ENCODE results near the gene SLC44A2. TPM values are rescaled to one million over a fixed set of nuclear protein-coding genes. Genes with fewer than 3 reads are reported as not detected.

The SLC44A2 gene
- total and polyA plus RNA-seq, 7 donors, result 12.9 to 88.6 (median 23.4) TPM

GRCh38 chr19:10683064-10683426 lies 57.7 kb downstream of the SLC44A2 start:
- WGBS, 2 donors, result 94 to 95% methylated on average over 15 of the region's 15 CpGs
- Histone ChIP-seq H3K4me1 (no peaks in the 10 kb centered on the region), H3K9me3 (no peaks in the 10 kb centered on the region), H3K36me3 (peaks cover 66 to 100% (median 91%) of the 10 kb centered on the region in 4 donors), H3K4me3 (no peak overlapping the region), H3K27ac (no peak overlapping the region), H3K27me3 (no peaks in the 10 kb centered on the region)
- TF ChIP-seq EP300 (IDR thresholded peaks at IDR 0.05) (no peak), POLR2AphosphoS5 (IDR thresholded peaks at IDR 0.05) (no peak), POLR2A (IDR thresholded peaks at IDR 0.05) (no peak), CTCF (IDR thresholded peaks at IDR 0.05) (no peak)
- intact Hi-C loops (cut with DNase I), result no loop called here
- no peak for DNase-seq

GRCh38 chr19:10683582-10683981 lies 58.2 kb downstream of the SLC44A2 start:
- no peak for TF ChIP-seq CTCF (IDR thresholded peaks at IDR 0.05)
- TF ChIP-seq POLR2A (IDR thresholded peaks at IDR 0.05), result no peak
- TF ChIP-seq EP300 (IDR thresholded peaks at IDR 0.05), result no peak
- no peak for TF ChIP-seq POLR2AphosphoS5 (IDR thresholded peaks at IDR 0.05)
- peaks cover 63 to 100% (median 92%) of the 10 kb centered on the region in 4 donors for H3K36me3 ChIP-seq
- H3K9me3 ChIP-seq, result no peaks in the 10 kb centered on the region
- 84 to 89% methylated on average over 21 of the region's 21 CpGs for WGBS, 2 donors
- H3K27me3 ChIP-seq, result no peaks in the 10 kb centered on the region
- no peak overlapping the region for H3K4me3 ChIP-seq
- intact Hi-C loops (cut with DNase I), result no loop called here
- H3K27ac ChIP-seq, result no peak overlapping the region
- H3K4me1 ChIP-seq, result no peaks in the 10 kb centered on the region
- no peak for DNase-seq

GRCh38 chr19:10685210-10685609 lies 59.9 kb downstream of the SLC44A2 start:
- DNase-seq, result no peak
- Histone ChIP-seq H3K4me1 (no peaks in the 10 kb centered on the region), H3K27ac (no peak overlapping the region), H3K27me3 (no peaks in the 10 kb centered on the region), H3K9me3 (no peaks in the 10 kb centered on the region), H3K36me3 (peaks cover 59 to 100% (median 87%) of the 10 kb centered on the region in 4 donors), H3K4me3 (no peak overlapping the region)
- no peak for TF ChIP-seq POLR2AphosphoS5 (IDR thresholded peaks at IDR 0.05)
- no peak for TF ChIP-seq CTCF (IDR thresholded peaks at IDR 0.05)
- no peak for TF ChIP-seq POLR2A (IDR thresholded peaks at IDR 0.05)
- no peak for TF ChIP-seq EP300 (IDR thresholded peaks at IDR 0.05)
- intact Hi-C loops (cut with DNase I), result no loop called here
- WGBS, 2 donors, result 88 to 89% methylated on average over 5 of the region's 5 CpGs

- WGBS, 2 donors, result 89% methylated on average over 10 of the region's 10 CpGs
- H3K4me3 ChIP-seq, result no peak overlapping the region
- H3K36me3 ChIP-seq, result peaks cover 53 to 100% (median 79%) of the 10 kb centered on the region in 4 donors
- DNase-seq, result no peak
- no peaks in the 10 kb centered on the region for H3K4me1 ChIP-seq
- intact Hi-C loops (cut with DNase I), result no loop called here
- no peak overlapping the region for H3K27ac ChIP-seq
- TF ChIP-seq CTCF (IDR thresholded peaks at IDR 0.05) (no peak), EP300 (IDR thresholded peaks at IDR 0.05) (no peak), POLR2A (IDR thresholded peaks at IDR 0.05) (no peak), POLR2AphosphoS5 (IDR thresholded peaks at IDR 0.05) (no peak)
- no peaks in the 10 kb centered on the region for H3K27me3 ChIP-seq
- H3K9me3 ChIP-seq, result no peaks in the 10 kb centered on the region
Observed at GRCh38 chr19:10686193-10686592, 60.8 kb downstream of the SLC44A2 start.
